H9 (cell line): Measurements from ENCODE around the gene BCAR1. TPM values are rescaled to one million over a fixed set of nuclear protein-coding genes. Genes with fewer than 3 reads are reported as not detected.

Experiments
- DNase-seq: peaks from one replicate; pipeline ENCODE4 v3.0.0-alpha.2; 2017
- H2AFZ ChIP-seq: one replicate; pipeline ENCODE4 v1.6.1; 2013; ENCODE audit warnings: mild to moderate bottlenecking, low read length, control low read depth, moderate library complexity
- H2AK5ac ChIP-seq: 2 replicates; pipeline ENCODE4 v1.6.1; 2013; ENCODE audit warnings: low read length, control low read depth, mixed read lengths; ENCODE audit not compliant: insufficient read length
- H2BK120ac ChIP-seq: one replicate; pipeline ENCODE4 v1.6.1; 2013; ENCODE audit warnings: low read depth, mild to moderate bottlenecking, low read length, control low read depth, inconsistent platforms; ENCODE audit not compliant: poor library complexity, severe bottlenecking
- H2BK12ac ChIP-seq: 2 replicates; pipeline ENCODE4 v1.6.1; 2013; ENCODE audit warnings: low read length, control low read depth, mixed read lengths, low read depth; ENCODE audit not compliant: insufficient read length
- H2BK15ac ChIP-seq: 2 replicates; pipeline ENCODE4 v1.6.1; 2013; ENCODE audit warnings: low read depth, low read length, control low read depth
- H2BK20ac ChIP-seq: one replicate; pipeline ENCODE4 v1.6.1; 2013; ENCODE audit warnings: low read depth, mild to moderate bottlenecking, low read length, control low read depth, inconsistent platforms; ENCODE audit not compliant: poor library complexity, severe bottlenecking
- H2BK5ac ChIP-seq: 2 replicates; pipeline ENCODE4 v1.6.1; 2013; ENCODE audit warnings: low read length, control low read depth, mixed read lengths; ENCODE audit not compliant: insufficient read length
- H3K14ac ChIP-seq: 2 replicates; pipeline ENCODE4 v1.6.1; 2013; ENCODE audit warnings: low read length, control low read depth; ENCODE audit not compliant: insufficient read depth
- H3K18ac ChIP-seq: 2 replicates; pipeline ENCODE4 v1.6.1; 2013; ENCODE audit warnings: low read depth, mild to moderate bottlenecking, mixed read lengths, low read length, control low read depth; ENCODE audit not compliant: insufficient read length
- H3K23ac ChIP-seq: 2 replicates; pipeline ENCODE4 v1.6.1; 2013; ENCODE audit warnings: low read length, control low read depth, mixed read lengths, low read depth; ENCODE audit not compliant: insufficient read length
- H3K23me2 ChIP-seq: 2 replicates; pipeline ENCODE4 v1.6.1; 2013; ENCODE audit warnings: low read depth, mild to moderate bottlenecking, mixed read lengths, low read length, control low read depth; ENCODE audit not compliant: insufficient read length, poor library complexity, severe bottlenecking
- H3K27ac ChIP-seq: 2 replicates; pipeline ENCODE4 v1.5.1; 2013; ENCODE audit warnings: low read length, control low read depth, mixed read lengths, low read depth; ENCODE audit not compliant: insufficient read length
- H3K27me3 ChIP-seq: 2 replicates; pipeline ENCODE4 v1.6.1; 2013; ENCODE audit warnings: low read length, control low read depth, inconsistent platforms; ENCODE audit not compliant: insufficient read depth
- H3K4ac ChIP-seq: 2 replicates; pipeline ENCODE4 v1.6.1; 2013; ENCODE audit warnings: low read depth, mild to moderate bottlenecking, control low read depth, inconsistent platforms, low read length, moderate library complexity
- H3K4me1 ChIP-seq: 2 replicates; pipeline ENCODE4 v1.6.1; 2013; ENCODE audit warnings: low read length, control low read depth, inconsistent platforms; ENCODE audit not compliant: insufficient read depth
- H3K4me2 ChIP-seq: 2 replicates; pipeline ENCODE4 v1.6.1; 2013; ENCODE audit warnings: low read length, control low read depth, mixed read lengths; ENCODE audit not compliant: insufficient read length, insufficient read depth
- H3K56ac ChIP-seq: 2 replicates; pipeline ENCODE4 v1.6.1; 2013; ENCODE audit warnings: low read depth, mild to moderate bottlenecking, mixed read lengths, low read length, control low read depth; ENCODE audit not compliant: insufficient read length
- H3K79me1 ChIP-seq: 2 replicates; pipeline ENCODE4 v1.6.1; 2013; ENCODE audit warnings: low read depth, mild to moderate bottlenecking, moderate library complexity, low read length, control low read depth, inconsistent platforms; ENCODE audit not compliant: insufficient read depth, poor library complexity, severe bottlenecking
- H3K79me2 ChIP-seq: 2 replicates; pipeline ENCODE4 v1.6.1; 2013; ENCODE audit warnings: low read length, control low read depth, inconsistent platforms; ENCODE audit not compliant: insufficient read depth
- H3K9ac ChIP-seq: 2 replicates; pipeline ENCODE4 v1.6.1; 2013; ENCODE audit warnings: low read length, control low read depth, mixed read lengths; ENCODE audit not compliant: insufficient read length; ENCODE audit errors: extremely low read depth
- H3K9me3 ChIP-seq: one replicate; pipeline ENCODE4 v1.6.1; 2013; ENCODE audit warnings: low read depth, low read length, inconsistent platforms; ENCODE audit not compliant: control insufficient read depth
- H3T11ph ChIP-seq: one replicate; pipeline ENCODE4 v1.6.1; 2013; ENCODE audit warnings: mild to moderate bottlenecking, low read length, control low read depth, inconsistent platforms
- H4K20me1 ChIP-seq: one replicate; pipeline ENCODE4 v1.6.1; 2013; ENCODE audit not compliant: control insufficient read depth, insufficient read length, insufficient read depth
- H4K5ac ChIP-seq: 2 replicates; pipeline ENCODE4 v1.6.1; 2013; ENCODE audit warnings: low read depth, mild to moderate bottlenecking, mixed read lengths, low read length, control low read depth; ENCODE audit not compliant: insufficient read length
- H4K8ac ChIP-seq: replicated peaks from 2 replicates; pipeline ENCODE4 v1.6.1; 2013; ENCODE audit warnings: low read length, control low read depth, mixed read lengths, low read depth; ENCODE audit not compliant: insufficient read length
- H4K91ac ChIP-seq: 2 replicates; pipeline ENCODE4 v1.6.1; 2013; ENCODE audit warnings: low read depth, mild to moderate bottlenecking, moderate library complexity, mixed read lengths, low read length, control low read depth; ENCODE audit not compliant: insufficient read length
- H3K27ac Mint-ChIP-seq, 3 experiments: 2 replicates in 2 of 3; 3 replicates in 1 of 3; pipeline ENCODE4 v1.8.0; 2020 to 2021; ENCODE audit warnings: mixed read lengths in 3 of 3, mild to moderate bottlenecking in 1 of 3, moderate library complexity in 1 of 3
- H3K27me3 Mint-ChIP-seq: 2 replicates; pipeline ENCODE4 v1.8.0; 2021; ENCODE audit warnings: low read depth, mild to moderate bottlenecking, moderate library complexity, mixed read lengths
- H3K36me3 Mint-ChIP-seq, 3 experiments: 2 replicates in 2 of 3; 3 replicates in 1 of 3; pipeline ENCODE4 v1.8.0; 2020 to 2021; ENCODE audit warnings: low read depth in 3 of 3, mixed read lengths in 3 of 3; ENCODE audit not compliant: insufficient read depth in 1 of 3
- H3K4me1 Mint-ChIP-seq, 2 experiments: 2 replicates each; pipeline ENCODE4 v1.8.0; 2020; ENCODE audit warnings: mixed read lengths in 2 of 2
- H3K4me3 Mint-ChIP-seq, 2 experiments: 2 replicates in 1 of 2; 3 replicates in 1 of 2; pipeline ENCODE4 v1.8.0; 2020 to 2021; ENCODE audit warnings: mild to moderate bottlenecking in 2 of 2, mixed read lengths in 2 of 2, moderate library complexity in 1 of 2
- H3K9me3 Mint-ChIP-seq, 2 experiments: 2 replicates in 1 of 2; 3 replicates in 1 of 2; pipeline ENCODE4 v1.8.0; 2020; ENCODE audit warnings: mild to moderate bottlenecking in 2 of 2, mixed read lengths in 2 of 2, moderate library complexity in 1 of 2
- WGBS: extraction: QIAGEN DNeasy Blood & Tissue Kit; methylation state at CpG from one replicate; pipeline ENCODE4 v1.1.7; 2013; ENCODE audit warnings: missing lambda C conversion rate, low lambda C conversion rate, mixed read lengths; ENCODE audit not compliant: insufficient read length; ENCODE audit errors: extremely low coverage; 5-methylcytosine and 5-hydroxymethylcytosine counted together
- total RNA-seq: library from RNA; stranded (reverse); gene quantifications from 2 replicates; pipeline ENCODE4 v1.2.1, GENCODE V29; 2021
- TF ChIP-seq, protein P1 (sequence below): fragments of 200-600 bp; sonication (generic); conservative IDR thresholded peaks from 3 replicates; pipeline ENCODE4 v1.8.0; 2021; ENCODE audit warnings: antibody characterized with exemption, mild to moderate bottlenecking

The BCAR1 gene
- total RNA-seq, 1 experiment from 2014 or later: 97.1 TPM

DNA sequence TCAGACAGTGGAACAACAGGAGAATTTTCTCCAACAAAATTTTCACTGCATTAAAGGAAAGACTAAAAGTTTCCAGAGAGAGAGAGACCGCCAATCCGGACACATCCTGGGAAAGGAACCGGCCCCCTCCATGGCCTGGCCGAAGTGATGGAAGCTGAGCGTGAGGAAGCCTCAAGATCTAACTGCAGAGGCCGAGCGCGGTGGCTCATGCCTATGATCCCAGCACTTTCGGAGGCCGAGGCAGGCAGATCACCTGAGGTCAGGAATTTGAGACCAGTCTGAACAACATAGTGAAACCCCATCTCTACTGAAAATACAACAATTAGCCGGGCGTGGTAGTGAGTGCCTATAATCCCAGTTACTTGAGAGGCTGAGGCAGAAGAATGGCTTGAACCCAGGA is 48.3 kb downstream of the BCAR1 start:
- Histone ChIP-seq H3K18ac (no peak overlapping the region), H2BK5ac (no peak overlapping the region), H3K14ac (no peak overlapping the region), H2BK12ac (no peak overlapping the region), H2BK120ac (no peak overlapping the region), H3K9ac (no peak overlapping the region), H3K4me1 (no peaks in the 10 kb centered on the region), H3K79me1 (no peaks in the 10 kb centered on the region), H3K4ac (no peak overlapping the region), H3K27ac (no peak overlapping the region), H2BK20ac (no peak overlapping the region), H2AFZ (no peak overlapping the region), H3K79me2 (no peaks in the 10 kb centered on the region), H3K9me3 (no peaks in the 10 kb centered on the region), H3K27me3 (no peaks in the 10 kb centered on the region), H4K20me1 (no peaks in the 10 kb centered on the region), H3T11ph (no peak overlapping the region), H3K23me2 (no peaks in the 10 kb centered on the region), H3K23ac (no peak overlapping the region), H2AK5ac (no peak overlapping the region), H4K91ac (no peak overlapping the region), H3K4me2 (no peak overlapping the region), H4K5ac (no peak overlapping the region), H2BK15ac (no peak overlapping the region), H3K56ac (no peak overlapping the region), H4K8ac (no peak overlapping the region)
- Mint-ChIP-seq H3K4me3 (no peak overlapping the region), H3K36me3 (no peaks in the 10 kb centered on the region), H3K9me3 (no peaks in the 10 kb centered on the region), H3K27me3 (peaks cover 4% of the 10 kb centered on the region; the same call in 1 of the 2 replicates), H3K27ac (no peak overlapping the region), H3K4me1 (peaks cover 3 to 11% of the 10 kb centered on the region in 2 experiments)
- DNase-seq: no peak
- WGBS: no CpG with 5 or more reads among the region's 12 CpGs
- TF ChIP-seq, protein P1, sequence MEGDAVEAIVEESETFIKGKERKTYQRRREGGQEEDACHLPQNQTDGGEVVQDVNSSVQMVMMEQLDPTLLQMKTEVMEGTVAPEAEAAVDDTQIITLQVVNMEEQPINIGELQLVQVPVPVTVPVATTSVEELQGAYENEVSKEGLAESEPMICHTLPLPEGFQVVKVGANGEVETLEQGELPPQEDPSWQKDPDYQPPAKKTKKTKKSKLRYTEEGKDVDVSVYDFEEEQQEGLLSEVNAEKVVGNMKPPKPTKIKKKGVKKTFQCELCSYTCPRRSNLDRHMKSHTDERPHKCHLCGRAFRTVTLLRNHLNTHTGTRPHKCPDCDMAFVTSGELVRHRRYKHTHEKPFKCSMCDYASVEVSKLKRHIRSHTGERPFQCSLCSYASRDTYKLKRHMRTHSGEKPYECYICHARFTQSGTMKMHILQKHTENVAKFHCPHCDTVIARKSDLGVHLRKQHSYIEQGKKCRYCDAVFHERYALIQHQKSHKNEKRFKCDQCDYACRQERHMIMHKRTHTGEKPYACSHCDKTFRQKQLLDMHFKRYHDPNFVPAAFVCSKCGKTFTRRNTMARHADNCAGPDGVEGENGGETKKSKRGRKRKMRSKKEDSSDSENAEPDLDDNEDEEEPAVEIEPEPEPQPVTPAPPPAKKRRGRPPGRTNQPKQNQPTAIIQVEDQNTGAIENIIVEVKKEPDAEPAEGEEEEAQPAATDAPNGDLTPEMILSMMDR: no peak
